ENCODE results near the gene AADAT. TPM values are rescaled to one million over a fixed set of nuclear protein-coding genes. Genes with fewer than 3 reads are reported as not detected.

The AADAT gene
- total and polyA plus RNA-seq, 9 of the 15 experiments (the other 6 are each of a cell fraction or from before 2014, with no cell fraction given): 0.06 to 0.07 TPM; not detected in 7

DNA sequence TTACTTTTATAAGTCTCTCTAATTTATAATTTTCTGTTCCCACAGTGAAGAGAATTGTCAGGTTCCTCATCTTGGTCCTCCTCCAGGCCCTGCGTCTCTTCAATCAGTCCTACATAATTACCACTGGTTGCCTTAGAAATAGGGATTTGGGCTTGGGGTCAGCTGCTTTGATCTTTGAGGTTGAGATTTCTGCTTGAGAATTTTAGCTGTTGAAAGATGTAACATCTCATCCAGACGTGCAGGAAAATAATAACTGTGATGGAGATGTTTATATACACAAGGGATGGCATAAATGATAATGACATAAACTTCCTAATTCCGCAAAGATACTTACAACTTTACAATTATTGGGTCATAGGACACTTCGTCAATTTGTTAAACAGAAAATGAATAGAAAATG, 30.3 kb downstream of the AADAT start:
- in situ Hi-C loops (cut with MboI) (no loop called here), intact Hi-C loops (cut with micrococcal nuclease) (no loop called here)
- Histone ChIP-seq H3K9me1 (ENCODE audit: control insufficient read depth, insufficient read depth, low read length) (no peaks in the 10 kb centered on the region), H3K79me2 (ENCODE audit: control insufficient read depth, insufficient read depth, low read length) (no peaks in the 10 kb centered on the region), H3K27me3 (ENCODE audit: control insufficient read depth in 2 of 2, insufficient read depth in 2 of 2, low read length in 2 of 2) (no peaks in the 10 kb centered on the region), H4K20me1 (replicated peaks; ENCODE audit: control insufficient read depth, insufficient read depth, low read length) (no peaks in the 10 kb centered on the region), H3K9ac (ENCODE audit: insufficient read depth in 1 of 2, low read depth in 2 of 2, low read length in 2 of 2) (no peak overlapping the region), H3K4me1 (replicated peaks in 1 of 2; ENCODE audit: control insufficient read depth in 2 of 2, insufficient read depth in 2 of 2, low read length in 2 of 2) (no peaks in the 10 kb centered on the region), H3K27ac (ENCODE audit: extremely low read depth, low read depth, low read length) (no peak overlapping the region), H3K9me3 (replicated peaks; ENCODE audit: control insufficient read depth, insufficient read depth, low read depth, low read length) (no peaks in the 10 kb centered on the region), H3K4me2 (ENCODE audit: insufficient read depth, low read length) (no peak overlapping the region), H3K36me3 (ENCODE audit: control insufficient read depth, insufficient read depth, low read length) (no peaks in the 10 kb centered on the region), H3K4me3 (no peak overlapping the region), H2AFZ (ENCODE audit: low read depth, low read length) (no peak overlapping the region)
- 2% methylated on average over 4 of the region's 4 CpGs for WGBS (ENCODE audit: insufficient coverage, low coverage, missing lambda C conversion rate)
- CTCF ChIA-PET (ENCODE audit: low intra/inter-chr PET ratio): no interaction called here
- ATAC-seq (no peak), DNase-seq (ENCODE audit: extremely low read depth in 1 of 4, low spot score in 3 of 4) (no peak), FAIRE-seq (no peak)
- TF ChIP-seq MLX (CRISPR knock-in tag; conservative IDR thresholded peaks at IDR 0.05) (no peak), DLX4 (CRISPR knock-in tag; IDR thresholded peaks at IDR 0.05) (no peak), ZFP1 (CRISPR knock-in tag; IDR thresholded peaks at IDR 0.05) (no peak), HOXB6 (CRISPR knock-in tag; IDR thresholded peaks at IDR 0.05; ENCODE audit: borderline replicate concordance) (no peak), ZNF140 (CRISPR knock-in tag; IDR thresholded peaks at IDR 0.05) (no peak), TSHZ1 (CRISPR knock-in tag; IDR thresholded peaks at IDR 0.05) (no peak), FOXA1 (IDR thresholded peaks at IDR 0.05; ENCODE audit: borderline replicate concordance) (no peak)
- no TSS peak for BruUV-seq (replicated peaks)
- POLR2A ChIA-PET: no interaction called here

Measured in K562 (cell line).